ENCODE data around the gene ARHGEF38.

DNA sequence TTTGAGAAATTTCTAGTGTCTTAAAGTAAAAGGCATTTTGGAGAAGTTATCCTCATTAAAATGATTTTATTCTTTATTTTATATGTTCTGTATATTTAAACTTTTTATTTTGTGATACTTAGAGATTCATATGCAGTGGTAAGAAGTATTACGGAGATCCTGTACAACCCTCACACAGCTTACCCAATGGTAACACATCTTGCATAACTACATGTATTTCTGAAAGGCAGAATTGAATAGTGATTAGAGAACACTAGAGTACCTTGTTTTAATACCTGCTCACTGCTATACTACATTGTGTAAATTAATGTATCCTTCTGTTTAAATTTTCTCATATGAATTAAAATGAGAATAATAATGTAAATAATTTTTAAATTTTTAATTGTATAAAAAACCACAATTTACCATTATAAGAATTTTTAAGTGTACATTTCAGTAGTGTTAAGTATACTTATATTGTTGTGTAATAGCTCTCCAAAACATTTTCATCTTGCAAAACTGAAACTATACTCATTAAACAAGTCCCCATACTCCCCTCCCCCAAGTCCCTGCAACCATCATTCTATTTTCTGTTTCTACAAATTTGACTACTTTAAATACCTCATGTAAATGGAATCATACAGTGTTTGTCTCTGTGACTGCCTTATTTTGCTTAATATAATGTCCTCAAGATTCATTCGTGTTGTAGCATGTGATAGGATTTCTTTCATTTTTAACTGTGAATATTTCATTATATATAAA, 110.7 kb downstream of the ARHGEF38 start:
- no peak for TF ChIP-seq CTCF (IDR thresholded peaks at IDR 0.05)
- no peak for TF ChIP-seq POLR2A (IDR thresholded peaks at IDR 0.05)

Measured in uterus (tissue), 2 donors.